Hepatocyte (in vitro differentiated cells): ENCODE data around the gene RPTN. TPM values are rescaled to one million over a fixed set of nuclear protein-coding genes. Genes with fewer than 3 reads are reported as not detected.

Source experiments
- DNase-seq: peaks from one replicate; pipeline ENCODE4 v3.0.0-alpha.2; 2016; ENCODE audit warnings: low spot score
- H2AFZ ChIP-seq: fragments of 200-600 bp; sonication (generic); 2 replicates; pipeline ENCODE4 v1.6.0; 2016; ENCODE audit warnings: antibody characterized with exemption, mild to moderate bottlenecking
- H3K27ac ChIP-seq: fragments of 200-600 bp; sonication (generic); 2 replicates; pipeline ENCODE4 v1.5.1; 2016; ENCODE audit warnings: mild to moderate bottlenecking
- H3K27me3 ChIP-seq: fragments of 200-600 bp; sonication (generic); 2 replicates; pipeline ENCODE4 v1.6.1; 2016
- H3K36me3 ChIP-seq: fragments of 200-600 bp; sonication (generic); replicated peaks from 2 replicates; pipeline ENCODE4 v1.5.1; 2016; ENCODE audit warnings: low read depth; ENCODE audit not compliant: insufficient read depth
- H3K4me1 ChIP-seq: fragments of 200-600 bp; sonication (generic); 2 replicates; pipeline ENCODE4 v1.5.1; 2016; ENCODE audit warnings: mild to moderate bottlenecking, moderate library complexity; ENCODE audit not compliant: insufficient read depth
- H3K4me2 ChIP-seq: fragments of 200-600 bp; sonication (generic); 2 replicates; pipeline ENCODE4 v1.6.0; 2016
- H3K4me3 ChIP-seq: fragments of 200-600 bp; sonication (generic); 2 replicates; pipeline ENCODE4 v1.5.1; 2016; ENCODE audit warnings: mild to moderate bottlenecking
- H3K79me2 ChIP-seq: fragments of 200-600 bp; sonication (generic); 2 replicates; pipeline ENCODE4 v1.6.0; 2017; ENCODE audit warnings: mild to moderate bottlenecking
- H3K9me2 ChIP-seq: fragments of 200-600 bp; sonication (generic); replicated peaks from 2 replicates; pipeline ENCODE4 v1.6.0; 2017; ENCODE audit warnings: mild to moderate bottlenecking; ENCODE audit not compliant: insufficient read depth
- H3K9me3 ChIP-seq: fragments of 200-600 bp; sonication (generic); 2 replicates; pipeline ENCODE4 v1.5.1; 2016; ENCODE audit warnings: low read depth, mild to moderate bottlenecking
- H4K20me1 ChIP-seq: fragments of 200-600 bp; sonication (generic); 2 replicates; pipeline ENCODE4 v1.6.0; 2016; ENCODE audit warnings: mild to moderate bottlenecking; ENCODE audit not compliant: insufficient read depth, poor library complexity, severe bottlenecking
- CTCF ChIP-seq: fragments of 200-600 bp; sonication (generic); IDR thresholded peaks from 2 replicates; pipeline ENCODE4 v1.5.1; 2016; ENCODE audit warnings: antibody characterized with exemption, mild to moderate bottlenecking; ENCODE audit not compliant: poor library complexity
- EZH2 ChIP-seq: fragments of 200-600 bp; sonication (generic); IDR thresholded peaks from 2 replicates; pipeline ENCODE4 v1.6.1; 2016; ENCODE audit warnings: antibody characterized with exemption, mild to moderate bottlenecking, borderline replicate concordance
- EZH2phosphoT487 ChIP-seq: fragments of 200-600 bp; sonication (generic); IDR thresholded peaks from one replicate; pipeline ENCODE4 v1.6.1; 2018; ENCODE audit warnings: antibody characterized with exemption, mild to moderate bottlenecking, low read depth, moderate library complexity; ENCODE audit not compliant: unreplicated experiment, severe bottlenecking
- WGBS: methylation state at CpG from one replicate; pipeline ENCODE4 v1.1.6; 2016; ENCODE audit warnings: low lambda C conversion rate; ENCODE audit errors: missing lambda C conversion rate; 5-methylcytosine and 5-hydroxymethylcytosine counted together
- polyA plus RNA-seq: library from polyadenylated mRNA; unstranded; fragments of >200 nt; fragmentation: Nextera tagmentation; extraction: Ambion mirVana; gene quantifications from 2 replicates; pipeline ENCODE4 v1.2.1, GENCODE V29; 2016
- total RNA-seq: library from RNA; depleted of rRNA; stranded (reverse); fragments of >200 nt; gene quantifications from 2 replicates; pipeline ENCODE4 v1.2.3, GENCODE V29; 2014

The RPTN gene
- total and polyA plus RNA-seq, 2 experiments from 2014 or later: not detected

- Histone ChIP-seq H3K27me3 (peaks cover 8% of the 10 kb centered on the region), H3K9me3 (no peaks in the 10 kb centered on the region), H3K4me2 (no peak overlapping the region), H3K79me2 (no peaks in the 10 kb centered on the region), H3K27ac (no peak overlapping the region), H4K20me1 (no peaks in the 10 kb centered on the region), H3K9me2 (no peaks in the 10 kb centered on the region), H3K4me1 (no peaks in the 10 kb centered on the region), H3K4me3 (no peak overlapping the region), H3K36me3 (no peaks in the 10 kb centered on the region), H2AFZ (no peak overlapping the region)
- no peak for TF ChIP-seq EZH2phosphoT487
- no peak for TF ChIP-seq EZH2
- TF ChIP-seq CTCF: no peak
- DNase-seq: no peak
Measured at GRCh38 chr1:152130186-152130585, 28.8 kb downstream of the RPTN start.

GRCh38 chr1:152127673-152128072, 31.4 kb downstream of the RPTN start:
- H3K27ac ChIP-seq: no peak overlapping the region
- DNase-seq: no peak
- H3K79me2 ChIP-seq: no peaks in the 10 kb centered on the region
- H4K20me1 ChIP-seq: no peaks in the 10 kb centered on the region
- H3K36me3 ChIP-seq: no peaks in the 10 kb centered on the region
- no peaks in the 10 kb centered on the region for H3K4me1 ChIP-seq
- no peaks in the 10 kb centered on the region for H3K9me2 ChIP-seq
- H2AFZ ChIP-seq: no peak overlapping the region
- peaks cover 8% of the 10 kb centered on the region for H3K27me3 ChIP-seq
- no peak for TF ChIP-seq EZH2
- TF ChIP-seq EZH2phosphoT487: no peak
- no peak for TF ChIP-seq CTCF
- H3K4me3 ChIP-seq: no peak overlapping the region
- H3K9me3 ChIP-seq: no peaks in the 10 kb centered on the region
- no peak overlapping the region for H3K4me2 ChIP-seq

- TF ChIP-seq EZH2phosphoT487 (no peak), EZH2 (no peak), CTCF (no peak)
- WGBS: 68% methylated on average over 6 of the region's 6 CpGs
- peaks cover 8% of the 10 kb centered on the region for H3K27me3 ChIP-seq
Measured at GRCh38 chr1:152125834-152126443, 33.1 kb downstream of the RPTN start.

GRCh38 chr1:152118915-152119314, 40.1 kb downstream of the RPTN start:
- Histone ChIP-seq H3K27me3 (peaks cover 32% of the 10 kb centered on the region), H3K9me3 (no peaks in the 10 kb centered on the region)
- no peak for TF ChIP-seq EZH2
- TF ChIP-seq CTCF: no peak
- TF ChIP-seq EZH2phosphoT487: no peak

More at GRCh38 chr1:152125834-152126443, 33.1 kb downstream of the RPTN start:
- Histone ChIP-seq H3K79me2 (no peaks in the 10 kb centered on the region), H3K4me2 (no peak overlapping the region), H3K4me3 (no peak overlapping the region), H2AFZ (no peak overlapping the region), H3K27ac (no peak overlapping the region), H4K20me1 (no peaks in the 10 kb centered on the region), H3K9me2 (no peaks in the 10 kb centered on the region), H3K4me1 (no peaks in the 10 kb centered on the region), H3K9me3 (no peaks in the 10 kb centered on the region), H3K36me3 (no peaks in the 10 kb centered on the region)
- no peak for DNase-seq

More at GRCh38 chr1:152118915-152119314, 40.1 kb downstream of the RPTN start:
- no peaks in the 10 kb centered on the region for H3K79me2 ChIP-seq
- no peaks in the 10 kb centered on the region for H4K20me1 ChIP-seq
- H3K9me2 ChIP-seq: no peaks in the 10 kb centered on the region
- 92% methylated on average over 1 of the region's 1 CpG for WGBS
- H3K4me1 ChIP-seq: no peaks in the 10 kb centered on the region
- H3K4me3 ChIP-seq: no peak overlapping the region
- no peak overlapping the region for H2AFZ ChIP-seq
- H3K36me3 ChIP-seq: no peaks in the 10 kb centered on the region
- H3K27ac ChIP-seq: no peak overlapping the region
- H3K4me2 ChIP-seq: no peak overlapping the region
- DNase-seq: no peak
